H1 (cell line): ENCODE results near the gene LIPC. TPM values are rescaled to one million over a fixed set of nuclear protein-coding genes. Genes with fewer than 3 reads are reported as not detected.

Experiments used
- CTCF ChIA-PET: fragments of 300-600 bp; sonication (Branson Sonifier 250); formaldehyde crosslinking; loops from one replicate; lab custom pipeline; 2021; ENCODE audit not compliant: partially characterized antibody; lab: Charles Lee
- POLR2A ChIA-PET: fragments of 300-600 bp; sonication (Branson Sonifier 250); formaldehyde crosslinking; loops from one replicate; lab custom pipeline; 2021; ENCODE audit warnings: inconsistent platforms; ENCODE audit not compliant: partially characterized antibody; lab: Charles Lee
- DNase-seq, 2 experiments: peaks; one replicate each; pipeline versions ENCODE4 v3.0.0 to v3.0.0-alpha.2; 2010 to 2022; ENCODE audit warnings: low spot score in 2 of 2, low read depth in 1 of 2, mixed read lengths in 1 of 2
- FAIRE-seq: peaks from 2 replicates; lab custom pipeline; 2011; peaks lifted over from hg19 to GRCh38; lab: Jason Lieb, UNC
- H2AFZ ChIP-seq: 2 replicates; pipeline ENCODE4 v1.8.1; 2012; ENCODE audit warnings: low read length, inconsistent platforms
- H2AK5ac ChIP-seq: 2 replicates; pipeline ENCODE4 v1.6.1; 2013; ENCODE audit warnings: low read depth, low read length
- H2BK120ac ChIP-seq: replicated peaks from 2 replicates; pipeline ENCODE3; 2013; ENCODE audit warnings: low read depth, low read length, inconsistent platforms
- H2BK12ac ChIP-seq: 2 replicates; pipeline ENCODE4 v1.6.1; 2013; ENCODE audit warnings: low read depth, low read length
- H2BK15ac ChIP-seq: 2 replicates; pipeline ENCODE4 v1.6.1; 2013; ENCODE audit warnings: low read length
- H2BK20ac ChIP-seq: 2 replicates; pipeline ENCODE4 v1.6.1; 2013; ENCODE audit warnings: low read length
- H2BK5ac ChIP-seq: 2 replicates; pipeline ENCODE4 v1.6.1; 2013; ENCODE audit warnings: low read depth, low read length
- H3K14ac ChIP-seq: 2 replicates; pipeline ENCODE4 v1.6.1; 2013; ENCODE audit warnings: inconsistent platforms; ENCODE audit not compliant: insufficient read length
- H3K18ac ChIP-seq: 2 replicates; pipeline ENCODE4 v1.6.1; 2013; ENCODE audit warnings: low read length; ENCODE audit errors: extremely low read depth
- H3K23ac ChIP-seq: 2 replicates; pipeline ENCODE4 v1.6.1; 2013; ENCODE audit warnings: inconsistent platforms; ENCODE audit not compliant: insufficient read length
- H3K23me2 ChIP-seq: 2 replicates; pipeline ENCODE4 v1.6.1; 2013; ENCODE audit warnings: low read depth, low read length
- H3K27ac ChIP-seq: 2 replicates; pipeline ENCODE4 v1.6.1; 2011; ENCODE audit warnings: low read depth, low read length, inconsistent platforms
- H3K27me3 ChIP-seq, 4 experiments: replicated peaks in 1 of 4; 1 replicate in 1 of 4; 2 replicates in 3 of 4; pipeline versions ENCODE4 v1.6.1 to v1.8.1; 2011 to 2013; ENCODE audit warnings: low read length in 3 of 4, mild to moderate bottlenecking in 3 of 4, inconsistent platforms in 2 of 4, mixed read lengths in 2 of 4, moderate library complexity in 1 of 4; ENCODE audit not compliant: control insufficient read depth in 3 of 4, insufficient read depth in 3 of 4; ENCODE audit errors: extremely low read depth in 1 of 4
- H3K36me3 ChIP-seq, 4 experiments: 2 replicates each; pipeline versions ENCODE4 v1.6.1 to v1.8.1; 2011 to 2013; ENCODE audit warnings: mild to moderate bottlenecking in 4 of 4, low read length in 3 of 4, moderate library complexity in 2 of 4, control low read depth in 1 of 4, inconsistent platforms in 1 of 4; ENCODE audit not compliant: insufficient read depth in 4 of 4, control insufficient read depth in 2 of 4
- H3K4ac ChIP-seq: replicated peaks from 2 replicates; pipeline ENCODE3; 2013; ENCODE audit warnings: low read length, low read depth, mixed read lengths, inconsistent platforms; ENCODE audit not compliant: insufficient read length
- H3K4me1 ChIP-seq, 4 experiments: replicated peaks in 1 of 4; 1 replicate in 1 of 4; 2 replicates in 3 of 4; pipeline versions ENCODE4 v1.6.1 to v1.8.1; 2011 to 2013; ENCODE audit warnings: low read length in 3 of 4, inconsistent platforms in 2 of 4, mixed read lengths in 1 of 4; ENCODE audit not compliant: insufficient read depth in 4 of 4, control insufficient read depth in 3 of 4
- H3K4me2 ChIP-seq, 2 experiments: 2 replicates each; pipeline versions ENCODE4 v1.6.1 to v1.8.1; 2011 to 2013; ENCODE audit warnings: low read depth in 2 of 2, low read length in 2 of 2, control low read depth in 1 of 2, inconsistent platforms in 1 of 2, mild to moderate bottlenecking in 1 of 2; ENCODE audit not compliant: insufficient read depth in 1 of 2
- H3K4me3 ChIP-seq, 4 experiments: fragments of 200-600, 300-600 bp in 1 of 4; sonication (generic), shearing (Covaris generic), sonication (Bioruptor Twin) in 1 of 4; 2 replicates each; pipeline versions ENCODE4 v1.5.1 to v1.8.1; 2011 to 2016; ENCODE audit warnings: low read length in 4 of 4, low read depth in 3 of 4, control low read depth in 2 of 4, inconsistent platforms in 2 of 4, mild to moderate bottlenecking in 2 of 4, mixed read lengths in 1 of 4, moderate library complexity in 1 of 4; ENCODE audit not compliant: insufficient read depth in 2 of 4; ENCODE audit errors: extremely low read depth in 1 of 4
- H3K56ac ChIP-seq: replicated peaks from 2 replicates; pipeline ENCODE3; 2013; ENCODE audit warnings: low read depth, mild to moderate bottlenecking, mixed read lengths, low read length, inconsistent platforms; ENCODE audit not compliant: insufficient read length
- H3K79me1 ChIP-seq: 2 replicates; pipeline ENCODE4 v1.6.1; 2013; ENCODE audit warnings: low read depth, low read length, control low read depth
- H3K79me2 ChIP-seq, 2 experiments: 2 replicates each; pipeline versions ENCODE4 v1.6.1 to v1.8.1; 2012 to 2013; ENCODE audit warnings: low read length in 2 of 2, mild to moderate bottlenecking in 2 of 2, inconsistent platforms in 1 of 2; ENCODE audit not compliant: insufficient read depth in 2 of 2, control insufficient read depth in 1 of 2
- H3K9ac ChIP-seq, 4 experiments: replicated peaks in 1 of 4; 1 replicate in 1 of 4; 2 replicates in 3 of 4; pipeline versions ENCODE4 v1.6.1 to v1.8.1; 2011 to 2013; ENCODE audit warnings: low read depth in 3 of 4, low read length in 3 of 4, control low read depth in 2 of 4, mild to moderate bottlenecking in 2 of 4, moderate library complexity in 2 of 4, inconsistent platforms in 1 of 4; ENCODE audit errors: extremely low read depth in 1 of 4
- H3K9me3 ChIP-seq, 2 experiments: 2 replicates each; pipeline versions ENCODE4 v1.6.1 to v1.8.1; 2012 to 2013; ENCODE audit warnings: mild to moderate bottlenecking in 2 of 2, moderate library complexity in 2 of 2, control low read depth in 1 of 2, inconsistent platforms in 1 of 2, low read depth in 1 of 2, low read length in 1 of 2, mixed read lengths in 1 of 2; ENCODE audit not compliant: insufficient read depth in 2 of 2
- H4K20me1 ChIP-seq, 2 experiments: replicated peaks in 1 of 2; 2 replicates each; pipeline versions ENCODE3 to v1.8.1; 2011 to 2013; ENCODE audit warnings: inconsistent platforms in 2 of 2, low read length in 2 of 2, mild to moderate bottlenecking in 1 of 2; ENCODE audit not compliant: insufficient read depth in 2 of 2, control insufficient read depth in 1 of 2
- H4K5ac ChIP-seq: 2 replicates; pipeline ENCODE4 v1.6.1; 2013; ENCODE audit warnings: low read length, low read depth, mixed read lengths, inconsistent platforms; ENCODE audit not compliant: insufficient read length
- H4K8ac ChIP-seq: 2 replicates; pipeline ENCODE4 v1.8.0; 2013; ENCODE audit warnings: mild to moderate bottlenecking, moderate library complexity, low read length, inconsistent platforms; ENCODE audit not compliant: insufficient read depth; ENCODE audit errors: extremely low read depth
- H4K91ac ChIP-seq: replicated peaks from 2 replicates; pipeline ENCODE3; 2013; ENCODE audit warnings: low read length, mixed read lengths, inconsistent platforms; ENCODE audit not compliant: insufficient read length
- FOSL1 ChIP-seq: IDR thresholded peaks from 2 replicates; pipeline ENCODE4 v1.6.1; 2011; ENCODE audit warnings: mild to moderate bottlenecking, low read depth, low read length, moderate library complexity; ENCODE audit not compliant: insufficient read depth
- KDM4A ChIP-seq: IDR thresholded peaks from one replicate; pipeline ENCODE4 v1.7.1; 2012; ENCODE audit warnings: low read depth, mild to moderate bottlenecking, moderate library complexity, low read length, inconsistent platforms; ENCODE audit not compliant: severe bottlenecking
- POLR2A ChIP-seq, 2 experiments: IDR thresholded peaks; 1 replicate in 1 of 2; 2 replicates in 1 of 2; pipeline ENCODE4 v1.6.1; 2011; ENCODE audit warnings: low read depth in 2 of 2, low read length in 2 of 2, mild to moderate bottlenecking in 2 of 2; ENCODE audit errors: control extremely low read depth in 1 of 2
- WGBS, 2 experiments: shearing (Covaris generic) in 1 of 2; methylation state at CpG; one replicate each; pipeline versions ENCODE4 v1.1.6 to v1.1.7; 2013 to 2015; ENCODE audit warnings: low lambda C conversion rate in 2 of 2, mixed read lengths in 2 of 2, inconsistent platforms in 1 of 2, low coverage in 1 of 2, missing lambda C conversion rate in 1 of 2; ENCODE audit not compliant: insufficient replicate concordance in 2 of 2, insufficient coverage in 1 of 2, insufficient read length in 1 of 2; ENCODE audit errors: extremely low coverage in 1 of 2, missing lambda C conversion rate in 1 of 2; 5-methylcytosine and 5-hydroxymethylcytosine counted together
- polyA plus RNA-seq, 7 experiments: library from polyadenylated mRNA; depleted of rRNA in 3 of 7; stranded (reverse) in 5 of 7; unstranded in 2 of 7; fragments of >200 nt in 5 of 7; fragments of 200-250 nt in 2 of 7; gene quantifications; 1 replicate in 5 of 7; 2 replicates in 1 of 7; 4 replicates in 1 of 7; pipeline versions ENCODE4 v1.2.1 to v1.2.3, GENCODE V29; 2011 to 2013; ENCODE audit warnings: missing spikeins in 2 of 7, mixed read lengths in 2 of 7
- total RNA-seq: library from RNA; stranded (reverse); fragmentation: NEBNext Ultra II Directional; extraction: Animal tissue kit (Norgen Biotek cat#: 25700); gene quantifications from 2 replicates; pipeline ENCODE4 v1.2.1, GENCODE V29; 2021

The LIPC gene
- total and polyA plus RNA-seq, 2 of the 8 experiments (the other 6 are each of a cell fraction or from before 2014, with no cell fraction given) = not detected

DNA sequence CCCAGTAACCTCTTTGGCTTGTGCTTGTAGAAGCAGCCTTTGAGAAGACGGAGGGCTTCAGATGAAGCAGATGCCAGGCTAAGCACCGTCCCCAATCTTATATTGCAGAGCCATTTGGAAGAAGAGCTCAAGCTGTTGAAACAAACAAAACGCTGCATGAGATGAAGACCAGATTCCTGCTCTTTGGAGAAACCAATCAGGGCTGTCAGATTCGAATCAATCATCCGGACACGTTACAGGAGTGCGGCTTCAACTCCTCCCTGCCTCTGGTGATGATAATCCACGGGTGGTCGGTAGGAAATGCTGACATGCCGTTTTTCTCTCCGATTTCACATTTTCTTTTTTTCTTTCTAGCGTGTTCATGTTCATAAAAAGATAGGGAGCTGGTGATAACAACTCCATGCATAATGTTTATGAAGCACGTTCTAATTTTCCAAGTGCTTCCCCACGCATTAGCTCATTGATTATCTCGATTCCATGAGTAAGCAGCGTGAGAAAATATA is 106.5 kb downstream of the LIPC start:
- H2BK15ac ChIP-seq = no peak overlapping the region
- H3K27ac ChIP-seq = no peak overlapping the region
- H3K23me2 ChIP-seq = no peaks in the 10 kb centered on the region; the same call in 1 of the 2 replicates
- no peak overlapping the region for H4K5ac ChIP-seq
- no peak for FAIRE-seq
- H4K8ac ChIP-seq = no peak overlapping the region
- H3K4ac ChIP-seq = no peak overlapping the region
- no peak overlapping the region for H2BK12ac ChIP-seq
- H2BK120ac ChIP-seq = no peak overlapping the region
- H4K91ac ChIP-seq = no peak overlapping the region
- no peak overlapping the region for H3K56ac ChIP-seq
- H3K9ac ChIP-seq = no peak overlapping the region
- no peak overlapping the region for H2AK5ac ChIP-seq
- H3K4me2 ChIP-seq = no peak overlapping the region
- H3K9me3 ChIP-seq = no peaks in the 10 kb centered on the region
- ChIA-PET POLR2A (no interaction called here), CTCF (interaction anchor here (0.8 to 0.9 kb wide), 2 partner anchors 80 to 121 kb away, joined by 3 read pairs; no protein-coding TSS in a partner anchor)
- DNase-seq = no peak
- H3K36me3 ChIP-seq = no peaks in the 10 kb centered on the region
- no peaks in the 10 kb centered on the region for H3K79me2 ChIP-seq
- no peak overlapping the region for H2AFZ ChIP-seq
- no peak overlapping the region for H3K4me3 ChIP-seq
- no peak overlapping the region for H3K18ac ChIP-seq
- H3K14ac ChIP-seq = no peak overlapping the region
- H2BK5ac ChIP-seq = no peak overlapping the region
- H4K20me1 ChIP-seq = no peaks in the 10 kb centered on the region
- 94% methylated on average over 16 of the region's 16 CpGs; no CpG with 5 or more reads in 1 of the 2 experiments for WGBS, 2 experiments
- no peak overlapping the region for H3K23ac ChIP-seq
- H2BK20ac ChIP-seq = no peak overlapping the region
- no peaks in the 10 kb centered on the region for H3K27me3 ChIP-seq
- H3K79me1 ChIP-seq = no peaks in the 10 kb centered on the region
- TF ChIP-seq FOSL1 (no peak), KDM4A (no peak), POLR2A (IDR thresholded peaks at IDR 0.05; ENCODE audit: control extremely low read depth in 1 of 2, low read depth in 2 of 2, low read length in 2 of 2) (no peak)
- TF ChIP-seq, all 59 proteins: peak for 0
- no peaks in the 10 kb centered on the region for H3K4me1 ChIP-seq
